NCI-H446 (cell line): ENCODE data around the gene FBXL4.
A peak's percentile ranks its signal among the peaks of the same experiment; 100 is the strongest.

Source experiments
- DNase-seq, 2 experiments: peaks; one replicate each; lab custom pipeline; 2025; lab: John Stamatoyannopoulos, UW

Gene FBXL4

DNA sequence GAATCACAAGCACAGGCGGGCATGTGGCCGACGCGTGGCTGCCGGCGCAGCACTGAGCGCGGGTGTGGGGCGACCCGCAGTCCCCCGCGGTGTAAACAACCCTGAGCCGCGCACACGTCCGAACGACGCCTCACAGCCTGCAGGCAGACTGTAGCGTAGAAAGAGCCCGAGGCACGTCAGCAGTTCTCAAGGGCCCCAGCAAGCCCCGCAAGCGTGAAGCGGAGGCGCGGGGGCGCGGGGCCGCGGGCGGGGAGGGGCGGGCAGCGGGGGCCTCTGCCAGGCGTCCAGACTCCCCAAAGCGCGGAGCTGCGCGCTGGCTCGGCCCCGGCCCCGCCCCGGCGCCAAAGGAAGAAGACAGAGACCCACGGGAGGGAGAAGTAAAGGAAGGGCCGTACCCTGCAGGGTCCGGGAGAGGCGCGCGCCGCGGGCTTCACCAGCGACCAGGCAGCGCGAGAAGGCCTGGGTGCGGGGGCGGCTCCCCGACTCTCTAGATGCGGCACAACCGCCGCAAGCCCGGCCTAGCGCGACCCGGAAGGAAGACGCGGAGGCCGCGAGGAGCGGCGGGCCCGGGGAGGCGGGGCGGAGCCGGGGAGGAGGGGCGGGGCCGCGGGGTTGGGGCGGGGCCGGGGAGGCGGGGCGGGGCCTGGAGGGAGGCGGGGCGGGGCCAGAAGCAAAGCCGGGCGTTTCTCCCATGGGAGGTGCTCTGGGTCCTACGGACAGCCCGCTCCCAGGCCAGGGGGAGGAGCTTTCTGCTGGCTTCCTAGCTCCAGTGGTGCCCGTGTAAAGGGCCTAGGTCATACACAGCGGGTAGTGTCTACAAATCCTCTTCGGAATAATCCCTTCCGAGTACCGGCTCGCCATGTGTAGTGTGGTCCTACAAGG is at the start of gene FBXL4:
TSS of gene FBXL4 (minus strand) at position 536 of the 882 bp plus-strand sequence. CDS start 20,958 bp downstream, outside the sequence.
- peak; percentile 15 to 84 for DNase-seq

DNA sequence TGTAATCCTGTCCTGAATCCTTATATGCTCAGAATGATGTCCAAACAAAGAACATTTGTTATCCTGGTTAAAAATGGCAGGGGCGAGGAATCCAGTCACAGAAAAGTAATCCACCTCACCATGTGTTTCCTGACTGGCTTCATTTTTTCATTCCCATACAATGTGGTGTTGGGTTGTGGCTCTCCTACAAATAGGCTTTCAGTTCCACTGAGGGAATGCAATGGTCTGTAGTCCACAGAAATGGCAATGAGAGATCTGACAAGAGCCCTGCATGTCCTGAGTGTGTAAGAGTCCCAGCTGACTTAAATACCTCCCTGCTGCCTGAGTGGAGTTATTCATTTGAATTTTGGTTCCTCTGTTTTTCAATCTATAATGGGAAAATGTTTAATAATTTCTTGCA is 47.4 kb upstream of the FBXL4 start:
- DNase-seq, result no peak

DNA sequence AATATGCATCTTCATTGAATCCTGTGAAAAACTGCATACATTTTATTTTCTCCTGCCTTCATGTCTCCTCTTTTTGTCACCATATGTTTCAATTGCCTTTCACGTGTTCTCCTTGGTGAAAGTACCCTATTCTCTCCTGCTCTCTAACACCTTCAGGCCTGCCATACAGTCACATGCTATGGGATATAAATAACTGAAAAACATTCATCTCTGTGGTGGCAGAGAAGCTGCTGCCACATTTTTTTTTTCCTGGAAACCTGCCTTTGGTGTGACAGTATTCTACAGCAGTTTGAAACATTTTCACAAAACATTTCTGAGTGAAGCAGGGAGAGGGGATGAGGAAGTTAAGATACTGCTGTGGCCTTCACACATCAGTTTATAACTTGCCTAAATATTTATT is 44.8 kb upstream of the FBXL4 start:
- DNase-seq, result no peak

DNA sequence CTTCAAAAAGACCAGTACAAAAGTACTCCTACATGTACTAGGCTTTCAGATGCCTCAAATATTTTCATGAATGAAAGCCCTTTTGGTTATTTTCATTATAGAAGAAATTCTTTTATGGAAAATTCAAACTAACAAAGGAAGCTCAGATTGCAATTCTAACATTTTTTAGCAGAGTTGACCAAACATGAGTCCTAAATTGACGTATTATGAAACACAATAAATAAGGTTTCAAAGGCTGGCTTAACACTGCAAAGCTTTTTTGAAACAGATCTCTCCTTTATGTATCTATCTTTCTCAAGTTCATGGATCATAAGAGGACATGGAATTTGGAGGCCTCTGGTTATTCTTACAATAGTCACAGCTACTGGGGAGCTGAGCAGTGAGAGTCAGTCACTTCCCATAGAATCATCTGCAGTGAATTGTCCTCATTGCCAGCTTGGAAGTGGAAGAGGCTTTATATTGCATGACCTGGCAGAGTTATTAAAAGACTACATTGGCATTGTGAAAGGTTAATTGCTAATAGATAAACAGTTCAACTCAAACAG is 38.4 kb upstream of the FBXL4 start:
- no peak for DNase-seq

DNA sequence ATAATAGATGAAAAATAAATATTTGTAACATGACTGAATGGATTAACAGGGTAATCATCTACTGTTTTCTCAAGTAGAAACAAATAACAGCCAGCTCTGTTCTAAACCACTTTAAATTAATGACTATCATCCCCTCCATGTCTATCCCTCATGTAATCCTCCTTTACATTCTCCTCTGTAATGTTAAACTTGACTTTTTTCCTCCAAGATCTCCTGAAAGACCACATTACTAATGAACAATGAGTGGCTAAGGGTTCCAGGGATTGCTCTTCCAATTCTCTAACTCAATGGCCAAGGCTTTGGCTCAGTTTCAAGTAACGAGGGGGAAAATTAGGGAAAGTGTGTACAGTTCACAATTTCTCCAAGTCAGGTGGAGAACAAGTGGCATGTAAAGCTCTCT is 37.6 kb upstream of the FBXL4 start:
- DNase-seq, result no peak

DNA sequence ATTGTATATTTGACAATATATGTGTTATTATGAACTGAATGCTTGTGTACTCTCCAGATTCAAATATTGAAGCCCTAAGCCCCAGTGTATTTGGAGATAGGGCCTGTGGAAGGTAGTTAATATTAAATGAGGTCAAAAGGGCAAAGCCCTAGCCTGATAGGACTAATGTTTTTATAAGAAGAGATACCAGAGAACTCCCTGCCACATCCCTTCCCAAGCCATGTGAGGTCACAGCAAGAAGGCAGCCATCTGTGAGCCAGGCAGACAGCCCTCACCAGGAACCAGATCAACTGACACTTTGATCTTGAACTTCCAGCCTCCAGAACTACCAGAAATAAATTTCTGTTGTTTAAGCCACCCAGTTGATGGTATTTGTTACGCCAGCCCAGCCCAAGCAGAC is 36.4 kb upstream of the FBXL4 start:
- no peak for DNase-seq

DNA sequence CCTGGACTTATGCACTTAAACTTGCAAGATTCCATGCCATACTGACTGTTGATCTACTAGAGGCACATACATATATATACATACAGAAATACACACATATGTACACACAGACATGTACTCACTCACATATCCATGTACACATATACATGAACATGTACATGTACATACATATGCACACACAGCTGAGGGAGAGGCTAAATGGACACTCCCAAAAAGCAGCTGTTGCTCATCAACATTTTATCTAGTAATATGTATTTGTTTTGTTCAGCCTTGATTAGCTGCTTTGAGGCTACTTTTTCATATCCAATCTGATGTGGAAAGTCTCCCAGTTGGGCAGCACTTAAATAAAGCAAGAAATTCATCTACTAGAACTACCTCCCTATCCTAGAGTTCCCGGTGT is 33.7 kb upstream of the FBXL4 start:
- no peak for DNase-seq

DNA sequence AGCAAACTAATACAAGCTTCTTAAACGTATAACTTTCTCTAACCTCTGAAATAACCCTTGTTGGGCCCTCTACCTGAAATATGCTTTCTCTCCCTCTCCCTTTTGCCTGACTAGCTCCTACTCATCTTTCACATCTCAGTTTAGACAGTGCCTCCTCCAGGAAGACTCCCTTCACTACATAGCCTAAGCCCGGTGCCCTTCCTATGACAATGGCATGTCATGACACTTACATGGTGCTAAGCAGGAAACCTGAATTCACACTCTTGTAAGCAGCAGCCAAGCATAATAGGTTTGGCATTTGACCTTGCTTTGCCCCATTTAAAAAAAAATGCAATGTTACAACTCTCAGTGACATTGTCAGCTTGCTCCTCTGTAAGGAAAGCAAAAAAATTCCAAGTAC is 33.1 kb upstream of the FBXL4 start:
- no peak for DNase-seq

DNA sequence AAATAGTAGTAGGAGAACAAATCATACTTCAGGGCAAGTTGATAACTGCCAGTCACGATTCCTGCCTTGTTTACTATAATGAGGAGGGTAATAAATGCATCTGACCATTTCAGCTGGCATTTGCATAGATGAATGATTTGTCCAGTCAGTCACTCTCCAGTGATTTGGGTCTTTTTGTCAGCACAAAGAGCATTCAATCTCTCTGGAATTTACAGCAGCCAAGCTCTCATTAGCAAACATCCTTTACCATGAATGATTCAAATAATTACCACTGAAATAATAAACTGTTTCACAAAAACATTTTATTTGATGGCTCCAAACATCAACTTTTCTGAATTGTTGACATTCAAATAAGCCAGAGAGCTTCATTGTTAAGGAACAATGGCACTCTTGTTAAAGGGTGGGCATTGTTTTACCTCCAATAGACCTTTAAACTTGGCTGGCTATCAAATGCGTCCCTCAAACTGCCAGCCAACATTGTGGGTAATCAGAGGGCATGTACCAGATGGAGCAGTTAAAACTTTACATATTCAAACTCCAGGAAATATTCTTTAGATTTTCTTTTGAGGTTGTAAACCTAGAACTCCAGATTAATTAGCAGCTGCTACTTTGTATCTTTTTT is 30.0 kb upstream of the FBXL4 start:
- DNase-seq, result peak in 1 of 2 experiments; percentile 26

DNA sequence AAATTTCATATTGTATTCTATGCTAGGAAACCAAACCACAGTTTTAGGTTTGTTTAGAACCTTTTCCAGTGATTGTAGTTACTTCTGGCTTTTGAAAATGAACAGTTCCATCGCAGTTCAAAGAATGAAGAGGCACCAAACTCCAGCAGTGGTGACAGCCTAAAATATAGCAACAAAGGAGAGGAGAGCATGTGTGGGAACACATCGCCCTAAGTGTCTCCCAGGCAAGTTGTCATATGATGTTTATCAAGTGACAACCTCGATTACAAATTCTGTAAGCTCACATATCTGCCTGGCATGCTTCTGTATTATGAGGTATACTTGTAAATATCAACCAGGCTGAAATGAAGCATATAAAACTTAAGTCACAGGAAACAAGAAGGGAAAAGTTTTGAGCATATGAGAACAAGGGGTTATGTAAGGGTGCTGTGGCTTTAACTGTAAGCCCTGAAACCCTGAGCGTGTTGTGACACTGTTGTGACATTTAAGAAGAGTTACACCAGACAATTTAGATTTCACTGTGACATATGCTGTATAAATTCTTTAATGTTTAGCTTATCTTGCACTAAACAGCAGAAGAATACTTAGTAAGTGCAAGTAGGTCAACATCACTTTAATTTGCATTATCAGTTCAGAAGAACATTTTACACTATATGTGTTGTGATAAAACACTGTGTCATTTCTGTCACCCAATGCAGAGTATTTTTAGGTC is 29.1 kb upstream of the FBXL4 start:
- DNase-seq, result no peak

DNA sequence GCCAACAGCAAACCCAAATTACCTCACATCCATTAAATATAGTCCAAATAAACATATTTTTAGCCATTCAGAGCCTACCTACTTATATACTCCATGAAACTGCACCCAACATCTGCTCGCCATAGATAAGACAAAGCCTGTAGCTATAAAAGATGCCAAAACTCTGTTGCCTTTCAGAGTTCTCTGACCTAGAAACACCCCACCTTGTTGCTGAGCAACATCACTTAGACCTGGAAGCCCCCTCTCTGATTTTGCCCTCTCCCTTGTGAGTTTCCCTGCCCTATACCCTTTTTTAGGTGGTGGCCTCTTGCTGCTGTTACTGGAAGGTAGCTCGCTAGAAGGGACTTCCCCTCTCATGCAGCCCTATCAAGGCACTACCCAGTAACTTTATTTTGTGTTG is 27.7 kb upstream of the FBXL4 start:
- DNase-seq, result no peak

DNA sequence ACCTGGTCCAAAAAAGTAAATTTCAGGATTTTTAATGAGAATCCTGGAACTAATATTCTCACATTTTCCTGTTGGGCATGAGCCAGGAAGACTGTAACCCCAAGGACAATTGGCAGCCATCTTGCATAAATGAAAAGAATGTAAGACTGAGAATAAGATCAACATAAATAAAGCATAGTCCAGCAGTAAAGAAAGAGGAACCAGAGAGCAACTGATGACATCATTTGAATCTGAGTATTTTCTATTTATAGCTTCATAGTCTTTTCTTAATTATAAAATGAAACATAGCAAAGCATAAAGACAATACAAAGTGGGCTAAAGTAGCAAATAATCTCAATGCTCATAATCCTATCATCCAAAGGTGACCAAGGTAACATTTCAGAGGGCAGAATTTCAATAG is 26.6 kb upstream of the FBXL4 start:
- DNase-seq, result no peak

DNA sequence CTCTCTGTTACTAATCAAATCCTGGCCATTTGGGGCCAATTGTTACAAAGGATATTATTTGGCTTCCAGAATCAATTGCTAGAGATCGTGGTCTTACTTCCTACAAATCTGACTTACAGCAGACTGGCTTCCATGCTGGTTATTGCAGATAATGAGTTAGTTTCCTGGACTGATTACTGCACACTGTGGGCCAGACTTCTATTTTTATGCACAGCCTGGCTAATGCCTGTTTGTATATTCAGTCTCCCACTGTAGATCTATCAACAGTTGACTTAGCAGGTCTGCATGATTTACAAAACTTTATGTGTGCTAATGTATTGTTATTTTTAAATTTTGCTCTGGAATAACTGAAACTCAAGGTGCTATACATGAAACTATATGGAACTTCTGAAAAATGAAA is 25.8 kb upstream of the FBXL4 start:
- DNase-seq, result no peak

DNA sequence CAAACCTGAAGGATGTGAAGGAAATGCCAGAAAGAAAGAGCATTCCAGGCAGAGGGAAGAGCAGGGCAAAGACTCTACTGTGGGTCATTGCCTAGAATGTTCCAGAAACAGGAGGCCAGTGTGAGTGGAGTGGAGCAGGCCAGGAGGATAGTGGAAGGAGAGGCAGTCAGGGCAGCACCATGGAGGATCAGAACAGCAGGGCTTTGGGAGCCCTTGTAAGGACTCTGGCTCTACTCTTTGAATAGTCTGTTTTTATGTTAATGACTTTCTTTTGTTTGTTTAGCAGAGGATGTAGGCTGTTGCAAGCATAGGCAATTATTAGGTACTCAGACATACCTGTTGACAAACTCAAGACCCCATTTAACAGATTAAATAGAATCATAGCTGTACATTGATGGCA is 23.6 kb upstream of the FBXL4 start:
- DNase-seq, result no peak

DNA sequence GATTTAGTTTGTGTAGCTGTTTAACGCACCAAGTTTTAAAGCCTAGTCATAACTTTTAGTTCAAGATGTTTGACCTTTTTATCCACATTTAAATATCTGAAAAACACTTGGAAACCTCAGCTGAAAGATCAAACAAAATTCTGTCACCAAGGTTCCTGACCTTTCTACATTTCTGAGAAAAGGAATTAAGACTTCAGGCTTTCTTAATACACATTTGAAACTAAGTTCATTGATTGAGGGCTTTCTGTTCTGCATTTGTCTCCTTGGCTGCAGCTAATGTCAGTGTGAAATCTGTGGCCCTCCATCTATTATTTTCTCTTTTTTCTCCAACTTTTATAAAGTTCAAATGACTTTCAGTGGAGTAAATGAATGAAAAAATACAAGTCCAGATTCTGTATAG is 22.7 kb upstream of the FBXL4 start:
- no peak for DNase-seq

DNA sequence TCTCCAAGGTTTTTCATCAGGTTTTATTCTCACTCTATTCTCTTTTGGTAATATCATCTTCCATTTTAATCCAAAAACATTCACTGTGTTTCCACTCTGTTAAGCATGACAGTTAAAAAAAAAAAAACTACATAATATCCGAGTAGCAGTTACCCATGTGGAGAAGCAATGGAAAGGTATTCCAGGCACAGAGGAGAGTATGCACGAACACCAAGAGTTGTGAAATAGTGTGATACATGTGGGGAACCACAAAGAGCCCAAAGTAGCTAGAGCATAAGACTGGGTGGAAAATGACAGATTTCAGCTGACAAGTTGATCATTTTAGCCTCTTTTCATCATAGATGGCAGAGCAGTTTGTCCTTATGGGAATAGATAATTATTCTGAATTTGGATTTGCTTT is 19.9 kb upstream of the FBXL4 start:
- DNase-seq, result no peak

DNA sequence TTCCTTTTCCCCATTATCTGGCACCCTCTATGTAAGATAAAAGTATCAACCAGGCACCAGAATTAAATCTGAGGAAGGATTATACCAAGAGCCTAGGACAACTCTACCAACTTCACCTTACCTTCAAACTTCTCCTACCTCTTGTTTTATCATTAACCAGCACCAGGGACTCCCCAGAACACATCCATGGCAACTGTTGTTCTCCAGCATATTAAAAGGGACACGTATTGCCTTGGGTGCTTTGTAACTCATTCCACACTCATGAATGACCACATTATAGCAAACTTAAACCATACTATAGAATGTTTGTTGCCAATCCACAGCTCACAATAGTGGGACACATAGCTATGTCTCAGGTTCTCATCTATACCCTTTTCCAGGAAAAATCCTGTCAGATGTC is 11.9 kb upstream of the FBXL4 start:
- no peak for DNase-seq

DNA sequence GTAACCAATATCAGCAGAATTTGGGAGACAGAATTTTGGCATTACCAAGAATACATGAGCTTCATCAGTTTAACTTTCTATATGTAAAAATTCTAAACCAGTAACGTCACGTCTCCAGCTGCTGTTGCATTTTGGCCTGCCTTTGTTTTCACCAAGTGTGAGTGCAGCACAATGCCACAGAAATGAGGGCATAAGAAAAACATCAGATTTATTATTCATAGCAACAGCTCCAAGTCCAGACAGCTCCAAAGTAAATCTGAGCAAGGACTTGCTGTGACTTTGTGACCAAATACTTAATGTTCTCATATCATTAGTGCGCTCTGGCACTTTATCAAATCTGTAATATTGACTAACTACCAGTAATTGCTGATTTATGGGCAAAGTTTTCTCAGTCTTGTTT is 11.0 kb upstream of the FBXL4 start:
- DNase-seq, result no peak

DNA sequence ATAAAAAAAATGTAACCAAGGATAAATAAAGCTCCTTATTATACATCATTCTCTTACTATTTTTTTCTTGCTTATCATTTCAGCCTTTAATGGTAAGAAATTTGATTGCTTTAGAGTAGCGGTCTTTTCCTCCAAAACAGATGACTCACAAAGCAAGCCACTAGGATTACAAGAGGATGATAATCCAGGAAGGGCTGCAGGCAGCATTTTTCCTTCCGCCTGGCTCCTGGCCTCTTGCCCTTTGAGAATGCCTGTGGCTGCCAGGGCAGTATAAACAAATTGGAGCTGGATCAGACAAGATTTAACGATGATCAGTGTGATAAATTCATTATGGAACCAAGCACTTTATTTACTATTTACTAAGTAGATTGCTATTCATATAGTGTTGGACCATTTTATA is 9.7 kb upstream of the FBXL4 start:
- DNase-seq, result no peak

DNA sequence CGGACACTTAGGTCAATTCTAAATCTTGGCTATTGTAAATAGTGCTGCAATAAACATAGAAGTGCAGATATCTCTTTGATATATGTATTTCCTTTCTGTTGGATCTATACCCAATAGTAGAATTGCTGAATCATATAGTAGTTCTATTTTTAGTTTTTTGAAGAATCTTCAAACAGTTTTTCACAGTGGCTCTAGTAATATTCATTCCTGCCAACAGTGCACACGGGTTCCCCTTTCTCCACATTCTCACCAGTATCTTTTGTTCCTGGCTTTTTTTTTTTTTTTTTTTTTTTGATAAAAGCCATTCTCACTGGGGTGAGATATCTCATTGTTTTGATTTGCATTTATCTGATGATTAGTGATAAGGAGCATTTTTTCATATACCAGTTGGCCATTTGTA is 1.8 kb upstream of the FBXL4 start:
- DNase-seq, result no peak

DNA sequence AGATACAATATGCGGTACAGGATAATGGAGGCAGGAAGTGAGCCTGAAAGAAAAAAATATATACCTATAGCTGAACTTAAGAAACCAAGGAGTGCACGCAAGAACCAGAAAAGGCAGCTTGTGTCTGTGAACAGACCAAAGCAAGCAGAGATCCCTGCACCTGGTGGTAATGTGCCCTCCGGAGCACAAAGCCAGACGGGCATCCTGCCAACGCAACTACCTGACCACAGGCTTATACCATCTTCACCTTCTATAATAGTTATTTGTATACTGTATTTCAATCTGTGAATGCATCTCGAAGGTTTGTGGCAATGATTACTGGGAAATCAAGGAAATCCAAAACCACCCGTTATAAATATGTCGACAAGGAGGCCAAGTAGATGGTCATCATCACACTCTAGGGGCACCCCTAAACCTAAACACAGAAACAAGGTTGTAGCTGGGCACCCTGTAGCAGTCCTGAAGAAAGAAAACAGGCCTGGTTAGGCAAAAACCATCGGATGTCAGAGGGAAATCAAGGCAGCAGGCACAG is 801 bp downstream of the FBXL4 start:
- no peak for DNase-seq

DNA sequence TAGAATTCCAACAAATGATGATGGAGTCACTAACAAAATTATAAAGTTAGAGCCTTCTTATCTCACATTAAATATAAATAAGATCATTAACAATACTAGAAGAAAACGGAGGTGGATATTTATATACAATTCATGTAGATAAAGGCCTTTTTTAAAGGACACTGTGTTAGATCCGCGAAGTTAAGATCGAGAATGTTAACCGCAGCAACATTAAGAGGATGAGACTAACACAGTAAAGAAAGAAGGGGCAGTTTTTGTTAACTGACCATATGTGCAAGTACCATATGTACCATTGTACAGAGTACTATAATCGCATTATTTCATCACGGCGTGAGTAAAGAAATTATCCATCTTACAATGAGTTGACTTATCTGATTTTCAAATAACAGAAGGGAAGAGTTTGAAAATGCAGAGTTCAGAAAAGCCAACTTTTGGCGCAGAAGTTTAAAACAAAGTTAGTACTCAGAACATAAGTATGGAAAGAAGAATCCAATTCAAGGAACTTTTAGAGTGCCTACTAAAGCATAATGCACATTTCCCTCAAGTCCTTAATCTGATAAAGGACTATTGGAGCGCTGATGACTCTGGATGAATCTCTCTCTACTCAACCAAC is 1.4 kb downstream of the FBXL4 start:
- DNase-seq, result no peak
